Right lobe of liver (tissue), 4 donors: Measurements from ENCODE around the gene SFTA2.
"Not testable (repeated sequence)": the region's sequence is repeated elsewhere in the genome, so short reads cannot be mapped to it uniquely, and the experiment has no call there.

Experiments
- POLR2A ChIP-seq: fragments of 450-650 bp; IDR thresholded peaks from one replicate; pipeline ENCODE4 v1.6.1; 2017; ENCODE audit warnings: antibody characterized with exemption, mild to moderate bottlenecking
- TF ChIP-seq, protein P1 (sequence below), 4 donors: fragments of 200-600 bp in 3 of 4; fragments of 450-650 bp in 1 of 4; IDR thresholded peaks; one replicate each; pipeline versions ENCODE4 v1.5.1 to v1.8.0; 2016 to 2022; ENCODE audit warnings: antibody characterized with exemption in 4 of 4, mild to moderate bottlenecking in 2 of 4
- donor health status: DM: no; HTN: no; CAD: no.
- donor health status: DM: no; HTN: no; CAD: no.
- donor health status: DM: no; HTN: yes; CAD: no.

DNA sequence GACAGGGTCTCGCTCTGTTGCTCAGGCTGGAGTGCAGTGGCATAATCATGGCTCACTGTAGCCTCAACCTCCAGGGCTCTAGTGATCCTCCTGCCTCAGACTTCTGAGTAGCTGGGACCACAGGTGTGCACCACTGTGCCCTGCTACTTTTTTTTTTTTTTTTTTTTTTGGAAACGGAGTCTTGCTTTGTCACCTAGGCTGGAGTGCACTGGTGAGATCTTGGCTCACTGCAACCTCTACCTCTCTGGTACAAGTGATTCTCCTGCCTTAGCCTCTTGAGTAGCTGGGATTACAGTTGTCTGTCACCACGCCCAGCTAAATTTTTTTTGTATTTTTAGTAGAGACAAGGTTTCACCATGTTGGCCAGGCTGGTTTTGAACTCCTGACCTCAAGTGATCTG is 4.9 kb downstream of the SFTA2 start:
- TF ChIP-seq, protein P1, sequence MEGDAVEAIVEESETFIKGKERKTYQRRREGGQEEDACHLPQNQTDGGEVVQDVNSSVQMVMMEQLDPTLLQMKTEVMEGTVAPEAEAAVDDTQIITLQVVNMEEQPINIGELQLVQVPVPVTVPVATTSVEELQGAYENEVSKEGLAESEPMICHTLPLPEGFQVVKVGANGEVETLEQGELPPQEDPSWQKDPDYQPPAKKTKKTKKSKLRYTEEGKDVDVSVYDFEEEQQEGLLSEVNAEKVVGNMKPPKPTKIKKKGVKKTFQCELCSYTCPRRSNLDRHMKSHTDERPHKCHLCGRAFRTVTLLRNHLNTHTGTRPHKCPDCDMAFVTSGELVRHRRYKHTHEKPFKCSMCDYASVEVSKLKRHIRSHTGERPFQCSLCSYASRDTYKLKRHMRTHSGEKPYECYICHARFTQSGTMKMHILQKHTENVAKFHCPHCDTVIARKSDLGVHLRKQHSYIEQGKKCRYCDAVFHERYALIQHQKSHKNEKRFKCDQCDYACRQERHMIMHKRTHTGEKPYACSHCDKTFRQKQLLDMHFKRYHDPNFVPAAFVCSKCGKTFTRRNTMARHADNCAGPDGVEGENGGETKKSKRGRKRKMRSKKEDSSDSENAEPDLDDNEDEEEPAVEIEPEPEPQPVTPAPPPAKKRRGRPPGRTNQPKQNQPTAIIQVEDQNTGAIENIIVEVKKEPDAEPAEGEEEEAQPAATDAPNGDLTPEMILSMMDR (IDR thresholded peaks at IDR 0.05) = not testable (repeated sequence)
- not testable (repeated sequence) for TF ChIP-seq POLR2A
